Activated gamma-delta T cell treated with Interleukin-2 at 50 U/mL for 16 hours (primary cell): ENCODE results near the gene SLC2A5.

ENCODE experiments used
- DNase-seq: peaks from one replicate; pipeline ENCODE4 v3.0.0-alpha.2; 2020

The SLC2A5 gene

GRCh38 chr1:9087411-9088125, 18.1 kb upstream of the SLC2A5 start:
- DNase-seq = no peak

- no peak for DNase-seq
These were observed 17.4 kb upstream of the SLC2A5 start for GRCh38 chr1:9086796-9087195.

- DNase-seq = no peak
These were observed 16.6 kb upstream of the SLC2A5 start for GRCh38 chr1:9086045-9086444.

- DNase-seq = no peak
These were observed 16.0 kb upstream of the SLC2A5 start for GRCh38 chr1:9085306-9085940.

- DNase-seq = no peak
These were observed 15.5 kb upstream of the SLC2A5 start for GRCh38 chr1:9084906-9085305.

- no peak for DNase-seq
These were observed 12.0 kb upstream of the SLC2A5 start for GRCh38 chr1:9081473-9081872.

GRCh38 chr1:9080705-9081291, 11.4 kb upstream of the SLC2A5 start:
- DNase-seq = no peak

GRCh38 chr1:9079988-9080704, 10.7 kb upstream of the SLC2A5 start:
- DNase-seq = no peak

- DNase-seq = no peak
These were observed 9.5 kb upstream of the SLC2A5 start for GRCh38 chr1:9078752-9079500.

GRCh38 chr1:9078015-9078751, 8.7 kb upstream of the SLC2A5 start:
- DNase-seq = no peak

- DNase-seq = no peak
These were observed 5.6 kb upstream of the SLC2A5 start for GRCh38 chr1:9075022-9075421.

GRCh38 chr1:9073143-9073542, 3.7 kb upstream of the SLC2A5 start:
- DNase-seq = no peak

- DNase-seq = no peak
These were observed 2.3 kb upstream of the SLC2A5 start for GRCh38 chr1:9071554-9072235.

GRCh38 chr1:9070486-9070885, 1.1 kb upstream of the SLC2A5 start:
- no peak for DNase-seq

- no peak for DNase-seq
These were observed 482 bp downstream of the SLC2A5 start for GRCh38 chr1:9068981-9069325.

- no peak for DNase-seq
These were observed 2.3 kb downstream of the SLC2A5 start for GRCh38 chr1:9066945-9067807.

GRCh38 chr1:9065213-9065751, 4.2 kb downstream of the SLC2A5 start:
- DNase-seq = no peak

- DNase-seq = no peak
These were observed 6.6 kb downstream of the SLC2A5 start for GRCh38 chr1:9062846-9063245.

GRCh38 chr1:9062021-9062471, 7.4 kb downstream of the SLC2A5 start:
- no peak for DNase-seq

- DNase-seq = no peak
These were observed 8.0 kb downstream of the SLC2A5 start for GRCh38 chr1:9061252-9061960.
